H9 (cell line): ENCODE results near the gene GHR. TPM values are rescaled to one million over a fixed set of nuclear protein-coding genes. Genes with fewer than 3 reads are reported as not detected.

Experiments used
- DNase-seq: peaks from one replicate; pipeline ENCODE4 v3.0.0-alpha.2; 2017
- H2AFZ ChIP-seq: one replicate; pipeline ENCODE4 v1.6.1; 2013; ENCODE audit warnings: mild to moderate bottlenecking, low read length, control low read depth, moderate library complexity
- H2AK5ac ChIP-seq: 2 replicates; pipeline ENCODE4 v1.6.1; 2013; ENCODE audit warnings: low read length, control low read depth, mixed read lengths; ENCODE audit not compliant: insufficient read length
- H2BK120ac ChIP-seq: one replicate; pipeline ENCODE4 v1.6.1; 2013; ENCODE audit warnings: low read depth, mild to moderate bottlenecking, low read length, control low read depth, inconsistent platforms; ENCODE audit not compliant: poor library complexity, severe bottlenecking
- H2BK12ac ChIP-seq: 2 replicates; pipeline ENCODE4 v1.6.1; 2013; ENCODE audit warnings: low read length, control low read depth, mixed read lengths, low read depth; ENCODE audit not compliant: insufficient read length
- H2BK15ac ChIP-seq: 2 replicates; pipeline ENCODE4 v1.6.1; 2013; ENCODE audit warnings: low read depth, low read length, control low read depth
- H2BK20ac ChIP-seq: one replicate; pipeline ENCODE4 v1.6.1; 2013; ENCODE audit warnings: low read depth, mild to moderate bottlenecking, low read length, control low read depth, inconsistent platforms; ENCODE audit not compliant: poor library complexity, severe bottlenecking
- H2BK5ac ChIP-seq: 2 replicates; pipeline ENCODE4 v1.6.1; 2013; ENCODE audit warnings: low read length, control low read depth, mixed read lengths; ENCODE audit not compliant: insufficient read length
- H3K14ac ChIP-seq: 2 replicates; pipeline ENCODE4 v1.6.1; 2013; ENCODE audit warnings: low read length, control low read depth; ENCODE audit not compliant: insufficient read depth
- H3K18ac ChIP-seq: 2 replicates; pipeline ENCODE4 v1.6.1; 2013; ENCODE audit warnings: low read depth, mild to moderate bottlenecking, mixed read lengths, low read length, control low read depth; ENCODE audit not compliant: insufficient read length
- H3K23ac ChIP-seq: 2 replicates; pipeline ENCODE4 v1.6.1; 2013; ENCODE audit warnings: low read length, control low read depth, mixed read lengths, low read depth; ENCODE audit not compliant: insufficient read length
- H3K23me2 ChIP-seq: 2 replicates; pipeline ENCODE4 v1.6.1; 2013; ENCODE audit warnings: low read depth, mild to moderate bottlenecking, mixed read lengths, low read length, control low read depth; ENCODE audit not compliant: insufficient read length, poor library complexity, severe bottlenecking
- H3K27ac ChIP-seq: 2 replicates; pipeline ENCODE4 v1.5.1; 2013; ENCODE audit warnings: low read length, control low read depth, mixed read lengths, low read depth; ENCODE audit not compliant: insufficient read length
- H3K27me3 ChIP-seq: 2 replicates; pipeline ENCODE4 v1.6.1; 2013; ENCODE audit warnings: low read length, control low read depth, inconsistent platforms; ENCODE audit not compliant: insufficient read depth
- H3K4ac ChIP-seq: 2 replicates; pipeline ENCODE4 v1.6.1; 2013; ENCODE audit warnings: low read depth, mild to moderate bottlenecking, control low read depth, inconsistent platforms, low read length, moderate library complexity
- H3K4me1 ChIP-seq: 2 replicates; pipeline ENCODE4 v1.6.1; 2013; ENCODE audit warnings: low read length, control low read depth, inconsistent platforms; ENCODE audit not compliant: insufficient read depth
- H3K4me2 ChIP-seq: 2 replicates; pipeline ENCODE4 v1.6.1; 2013; ENCODE audit warnings: low read length, control low read depth, mixed read lengths; ENCODE audit not compliant: insufficient read length, insufficient read depth
- H3K56ac ChIP-seq: 2 replicates; pipeline ENCODE4 v1.6.1; 2013; ENCODE audit warnings: low read depth, mild to moderate bottlenecking, mixed read lengths, low read length, control low read depth; ENCODE audit not compliant: insufficient read length
- H3K79me1 ChIP-seq: 2 replicates; pipeline ENCODE4 v1.6.1; 2013; ENCODE audit warnings: low read depth, mild to moderate bottlenecking, moderate library complexity, low read length, control low read depth, inconsistent platforms; ENCODE audit not compliant: insufficient read depth, poor library complexity, severe bottlenecking
- H3K79me2 ChIP-seq: 2 replicates; pipeline ENCODE4 v1.6.1; 2013; ENCODE audit warnings: low read length, control low read depth, inconsistent platforms; ENCODE audit not compliant: insufficient read depth
- H3K9ac ChIP-seq: 2 replicates; pipeline ENCODE4 v1.6.1; 2013; ENCODE audit warnings: low read length, control low read depth, mixed read lengths; ENCODE audit not compliant: insufficient read length; ENCODE audit errors: extremely low read depth
- H3K9me3 ChIP-seq: one replicate; pipeline ENCODE4 v1.6.1; 2013; ENCODE audit warnings: low read depth, low read length, inconsistent platforms; ENCODE audit not compliant: control insufficient read depth
- H3T11ph ChIP-seq: one replicate; pipeline ENCODE4 v1.6.1; 2013; ENCODE audit warnings: mild to moderate bottlenecking, low read length, control low read depth, inconsistent platforms
- H4K20me1 ChIP-seq: one replicate; pipeline ENCODE4 v1.6.1; 2013; ENCODE audit not compliant: control insufficient read depth, insufficient read length, insufficient read depth
- H4K5ac ChIP-seq: 2 replicates; pipeline ENCODE4 v1.6.1; 2013; ENCODE audit warnings: low read depth, mild to moderate bottlenecking, mixed read lengths, low read length, control low read depth; ENCODE audit not compliant: insufficient read length
- H4K8ac ChIP-seq: replicated peaks from 2 replicates; pipeline ENCODE4 v1.6.1; 2013; ENCODE audit warnings: low read length, control low read depth, mixed read lengths, low read depth; ENCODE audit not compliant: insufficient read length
- H4K91ac ChIP-seq: 2 replicates; pipeline ENCODE4 v1.6.1; 2013; ENCODE audit warnings: low read depth, mild to moderate bottlenecking, moderate library complexity, mixed read lengths, low read length, control low read depth; ENCODE audit not compliant: insufficient read length
- H3K27ac Mint-ChIP-seq, 3 experiments: 2 replicates in 2 of 3; 3 replicates in 1 of 3; pipeline ENCODE4 v1.8.0; 2020 to 2021; ENCODE audit warnings: mixed read lengths in 3 of 3, mild to moderate bottlenecking in 1 of 3, moderate library complexity in 1 of 3
- H3K27me3 Mint-ChIP-seq: 2 replicates; pipeline ENCODE4 v1.8.0; 2021; ENCODE audit warnings: low read depth, mild to moderate bottlenecking, moderate library complexity, mixed read lengths
- H3K36me3 Mint-ChIP-seq, 3 experiments: 2 replicates in 2 of 3; 3 replicates in 1 of 3; pipeline ENCODE4 v1.8.0; 2020 to 2021; ENCODE audit warnings: low read depth in 3 of 3, mixed read lengths in 3 of 3; ENCODE audit not compliant: insufficient read depth in 1 of 3
- H3K4me1 Mint-ChIP-seq, 2 experiments: 2 replicates each; pipeline ENCODE4 v1.8.0; 2020; ENCODE audit warnings: mixed read lengths in 2 of 2
- H3K4me3 Mint-ChIP-seq, 2 experiments: 2 replicates in 1 of 2; 3 replicates in 1 of 2; pipeline ENCODE4 v1.8.0; 2020 to 2021; ENCODE audit warnings: mild to moderate bottlenecking in 2 of 2, mixed read lengths in 2 of 2, moderate library complexity in 1 of 2
- H3K9me3 Mint-ChIP-seq, 2 experiments: 2 replicates in 1 of 2; 3 replicates in 1 of 2; pipeline ENCODE4 v1.8.0; 2020; ENCODE audit warnings: mild to moderate bottlenecking in 2 of 2, mixed read lengths in 2 of 2, moderate library complexity in 1 of 2
- CTCF ChIP-seq: fragments of 200-600 bp; sonication (generic); conservative IDR thresholded peaks from 3 replicates; pipeline ENCODE4 v1.8.0; 2021; ENCODE audit warnings: antibody characterized with exemption, mild to moderate bottlenecking
- WGBS: extraction: QIAGEN DNeasy Blood & Tissue Kit; methylation state at CpG from one replicate; pipeline ENCODE4 v1.1.7; 2013; ENCODE audit warnings: missing lambda C conversion rate, low lambda C conversion rate, mixed read lengths; ENCODE audit not compliant: insufficient read length; ENCODE audit errors: extremely low coverage; 5-methylcytosine and 5-hydroxymethylcytosine counted together
- total RNA-seq: library from RNA; stranded (reverse); gene quantifications from 2 replicates; pipeline ENCODE4 v1.2.1, GENCODE V29; 2021

Gene GHR
- total RNA-seq, 1 experiment from 2014 or later, result 0.20 TPM

GRCh38 chr5:42579320-42579719 is 156.1 kb downstream of the GHR start:
- Histone ChIP-seq H3K9me3 (no peaks in the 10 kb centered on the region), H3T11ph (no peak overlapping the region), H3K27ac (no peak overlapping the region), H3K27me3 (no peaks in the 10 kb centered on the region), H2BK15ac (no peak overlapping the region), H3K18ac (no peak overlapping the region), H3K9ac (no peak overlapping the region), H2BK5ac (no peak overlapping the region), H3K4me1 (no peaks in the 10 kb centered on the region), H3K14ac (no peak overlapping the region), H2BK120ac (no peak overlapping the region), H2BK12ac (no peak overlapping the region), H3K23ac (no peak overlapping the region), H4K20me1 (no peaks in the 10 kb centered on the region), H4K91ac (no peak overlapping the region), H2AFZ (no peak overlapping the region), H4K8ac (no peak overlapping the region), H4K5ac (no peak overlapping the region), H3K56ac (no peak overlapping the region), H3K4ac (no peak overlapping the region), H3K79me1 (no peaks in the 10 kb centered on the region), H3K4me2 (no peak overlapping the region), H3K79me2 (no peaks in the 10 kb centered on the region), H2AK5ac (no peak overlapping the region), H3K23me2 (no peaks in the 10 kb centered on the region), H2BK20ac (no peak overlapping the region)
- Mint-ChIP-seq H3K4me3 (no peak overlapping the region), H3K9me3 (peaks cover 0 to 3% of the 10 kb centered on the region in 2 experiments; a peak in 1 of 5 replicates), H3K27ac (no peak overlapping the region), H3K36me3 (no peaks in the 10 kb centered on the region; a peak in 3 of 7 replicates), H3K27me3 (no peaks in the 10 kb centered on the region), H3K4me1 (peaks cover 0 to 4% of the 10 kb centered on the region in 2 experiments; a peak in 1 of 4 replicates)
- TF ChIP-seq CTCF, result no peak
- DNase-seq, result no peak
- no CpG with 5 or more reads among the region's 1 CpG for WGBS
